GM12892 (cell line): Measurements from ENCODE around the gene MBD3L2B.
"Not testable (repeated sequence)": the region's sequence is repeated elsewhere in the genome, so short reads cannot be mapped to it uniquely, and the experiment has no call there.

ENCODE experiments used
- POLR2A ChIP-seq: IDR thresholded peaks from 2 replicates; pipeline ENCODE4 v1.6.1; 2011; ENCODE audit warnings: low read depth, low read length, control low read depth
- POLR2AphosphoS5 ChIP-seq: IDR thresholded peaks from 2 replicates; pipeline ENCODE4 v1.6.1; 2011; ENCODE audit warnings: low read depth, low read length, control low read depth

GRCh38 chr19:7056371-7056770, 35.1 kb upstream of the MBD3L2B start:
- TF ChIP-seq POLR2AphosphoS5, POLR2A: not testable (repeated sequence)
